ENCODE results near the gene C20orf144.

The C20orf144 gene

DNA sequence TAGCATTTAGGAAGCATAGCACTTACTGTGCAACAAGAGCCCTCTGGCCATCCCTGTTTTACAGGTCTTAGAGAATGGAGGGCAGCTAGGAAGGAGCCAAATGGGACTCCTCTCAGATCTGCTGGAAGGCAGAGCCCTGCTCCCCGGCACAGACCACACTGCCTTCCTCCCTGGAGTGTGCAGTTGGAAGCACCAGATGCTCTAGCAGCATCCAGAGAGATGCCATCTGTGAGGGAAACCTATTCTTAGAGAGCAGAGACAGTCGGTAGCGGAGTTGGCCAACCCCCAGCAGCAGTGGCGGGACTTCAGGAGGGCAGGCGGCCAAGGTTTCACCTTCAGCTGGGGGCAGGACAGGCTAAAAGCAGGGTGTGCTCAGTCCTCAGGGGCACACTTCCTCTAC, 40.7 kb downstream of the C20orf144 start:
- TF ChIP-seq Cebpa-rat (IDR thresholded peaks at IDR 0.05) = no peak
- peak overlapping the region; percentile 55 for H3K4me2 ChIP-seq
- no peaks in the 10 kb centered on the region for H3K27me3 ChIP-seq
- no peaks in the 10 kb centered on the region for H4K20me1 ChIP-seq
- peaks cover 15% of the 10 kb centered on the region for H3K4me1 ChIP-seq
- H3K36me3 ChIP-seq = no peaks in the 10 kb centered on the region
- no peak overlapping the region for H3K4me3 ChIP-seq
- no peak overlapping the region for H3K9ac ChIP-seq
- H3K27ac ChIP-seq = 0 out of 2 replicates have a peak overlapping the region, but pooled peaks have one; percentile 46
- H3K9me3 ChIP-seq = peaks cover 32% of the 10 kb centered on the region

DNA sequence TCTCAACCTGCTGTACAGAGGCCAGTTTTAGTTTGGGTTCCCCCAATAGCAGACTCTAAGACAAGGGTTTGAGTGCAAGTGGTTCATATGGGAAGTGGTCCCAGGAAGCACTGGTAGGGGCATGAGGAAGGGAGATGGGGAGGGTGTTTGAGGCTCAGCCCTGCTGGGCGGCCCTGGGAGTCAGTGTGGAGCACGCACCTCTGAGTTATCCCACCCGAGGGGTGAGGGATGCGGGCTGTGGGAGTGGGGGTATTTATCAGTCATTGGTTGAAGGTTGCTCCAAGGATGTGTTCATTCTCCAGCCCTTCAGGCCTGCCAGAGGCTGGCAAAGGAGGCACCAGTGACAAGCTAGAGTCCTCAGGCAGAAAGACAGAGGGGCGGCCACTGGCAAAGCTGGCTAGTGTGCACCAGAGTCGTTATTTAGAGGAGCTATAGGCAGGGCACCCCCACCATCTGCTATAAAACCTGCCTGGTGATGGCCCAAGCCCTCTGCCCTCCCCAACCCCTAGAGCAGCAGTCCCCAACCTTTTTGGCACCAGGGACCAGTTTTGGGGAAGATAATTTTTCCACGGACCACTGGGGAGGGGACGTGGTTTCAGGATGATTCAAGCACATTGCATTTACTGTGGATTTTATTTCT, 41.5 kb downstream of the C20orf144 start:
- H3K36me3 ChIP-seq = no peaks in the 10 kb centered on the region
- no peak overlapping the region for H3K9ac ChIP-seq
- H3K9me3 ChIP-seq = peaks cover 25% of the 10 kb centered on the region
- peaks cover 15% of the 10 kb centered on the region for H3K4me1 ChIP-seq
- TF ChIP-seq Cebpa-rat (IDR thresholded peaks at IDR 0.05) = no peak
- H3K27ac ChIP-seq = no peak overlapping the region
- peak overlapping the region; percentile 55 for H3K4me2 ChIP-seq
- H4K20me1 ChIP-seq = no peaks in the 10 kb centered on the region
- no peaks in the 10 kb centered on the region for H3K27me3 ChIP-seq
- no peak overlapping the region for H3K4me3 ChIP-seq

DNA sequence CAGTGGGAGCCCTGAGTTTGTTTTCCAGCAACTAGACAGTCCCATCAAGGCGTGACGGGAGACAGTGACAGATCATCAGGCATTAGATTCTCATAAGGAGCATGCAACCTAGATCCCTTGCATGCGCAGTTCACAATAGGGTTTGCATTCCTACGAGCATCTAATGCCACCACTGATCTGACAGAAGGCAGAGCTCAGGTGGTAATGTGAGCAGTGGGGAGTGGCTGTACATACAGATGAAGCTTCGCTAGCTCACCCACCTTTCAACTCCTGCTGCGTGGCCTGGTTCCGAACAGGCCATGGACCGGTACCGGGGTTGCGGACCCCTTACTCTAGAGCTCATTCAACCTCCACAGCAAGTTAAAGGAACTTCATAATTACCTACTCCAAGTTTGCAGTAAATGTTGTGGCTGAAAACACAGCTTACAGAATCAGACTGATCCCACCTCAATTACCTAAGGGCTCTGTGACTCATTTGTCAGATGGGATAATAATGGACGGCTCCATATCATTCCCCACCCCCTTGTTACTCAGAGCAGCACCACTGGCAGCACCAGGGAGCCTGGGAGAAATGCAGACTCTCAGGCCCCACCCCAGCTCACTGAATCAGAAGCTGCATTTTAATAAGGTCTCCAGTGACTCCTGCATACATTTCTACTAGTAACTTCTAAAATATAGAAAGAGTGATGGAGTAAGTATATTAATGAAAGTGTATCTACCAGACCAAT, 42.2 kb downstream of the C20orf144 start:
- TF ChIP-seq Cebpa-rat (IDR thresholded peaks at IDR 0.05) = no peak
- peaks cover 15% of the 10 kb centered on the region for H3K4me1 ChIP-seq
- H3K4me2 ChIP-seq = no peak overlapping the region
- no peak overlapping the region for H3K4me3 ChIP-seq
- no peak overlapping the region for H3K9ac ChIP-seq
- H4K20me1 ChIP-seq = no peaks in the 10 kb centered on the region
- peaks cover 17% of the 10 kb centered on the region for H3K9me3 ChIP-seq
- H3K27me3 ChIP-seq = no peaks in the 10 kb centered on the region
- H3K27ac ChIP-seq = no peak overlapping the region
- H3K36me3 ChIP-seq = no peaks in the 10 kb centered on the region

DNA sequence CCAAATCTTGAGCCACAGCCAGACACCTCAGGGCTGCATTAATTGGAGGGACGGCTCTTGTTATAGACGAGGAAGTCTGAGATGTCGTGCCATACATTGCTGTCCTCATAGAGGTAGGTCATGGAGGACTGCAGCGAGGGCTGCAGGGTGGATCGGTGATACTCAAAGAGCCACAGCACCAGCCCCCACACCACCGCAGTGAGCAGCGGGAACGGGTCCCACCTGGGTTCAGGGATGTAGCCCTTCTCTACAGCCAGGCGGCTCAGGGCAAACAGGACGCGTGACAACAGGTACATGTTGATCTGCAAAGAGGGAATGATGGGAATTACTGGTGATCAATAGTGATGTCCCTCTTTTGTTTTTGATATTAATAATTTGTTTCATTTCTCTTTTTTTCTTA, 45.5 kb downstream of the C20orf144 start:
- Histone ChIP-seq H3K9me3 (no peaks in the 10 kb centered on the region), H3K4me1 (peaks cover 11% of the 10 kb centered on the region), H4K20me1 (no peaks in the 10 kb centered on the region), H3K4me2 (no peak overlapping the region), H3K9ac (no peak overlapping the region), H3K27ac (no peak overlapping the region), H3K27me3 (no peaks in the 10 kb centered on the region), H3K4me3 (no peak overlapping the region), H3K36me3 (no peaks in the 10 kb centered on the region)
- no peak for TF ChIP-seq Cebpa-rat (IDR thresholded peaks at IDR 0.05)

DNA sequence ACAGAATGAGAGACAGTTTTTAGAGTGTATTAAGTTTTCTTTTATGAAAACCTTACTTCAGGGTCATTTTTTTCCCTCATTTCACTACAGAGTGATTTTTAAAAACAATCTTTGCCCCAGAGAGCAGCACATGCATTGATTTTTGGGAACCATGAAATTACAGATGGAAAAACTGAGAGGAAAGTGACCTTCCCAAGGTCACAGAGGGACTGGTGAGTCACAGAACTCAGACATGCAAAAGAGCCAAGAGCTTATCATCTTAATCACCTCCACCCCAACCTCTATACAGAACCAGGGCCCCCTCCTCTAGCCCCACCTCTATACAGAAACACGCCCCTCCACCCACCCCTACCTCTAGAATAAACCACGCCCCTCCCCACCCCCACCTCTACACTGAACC, 47.3 kb downstream of the C20orf144 start:
- no peak overlapping the region for H3K4me3 ChIP-seq

DNA sequence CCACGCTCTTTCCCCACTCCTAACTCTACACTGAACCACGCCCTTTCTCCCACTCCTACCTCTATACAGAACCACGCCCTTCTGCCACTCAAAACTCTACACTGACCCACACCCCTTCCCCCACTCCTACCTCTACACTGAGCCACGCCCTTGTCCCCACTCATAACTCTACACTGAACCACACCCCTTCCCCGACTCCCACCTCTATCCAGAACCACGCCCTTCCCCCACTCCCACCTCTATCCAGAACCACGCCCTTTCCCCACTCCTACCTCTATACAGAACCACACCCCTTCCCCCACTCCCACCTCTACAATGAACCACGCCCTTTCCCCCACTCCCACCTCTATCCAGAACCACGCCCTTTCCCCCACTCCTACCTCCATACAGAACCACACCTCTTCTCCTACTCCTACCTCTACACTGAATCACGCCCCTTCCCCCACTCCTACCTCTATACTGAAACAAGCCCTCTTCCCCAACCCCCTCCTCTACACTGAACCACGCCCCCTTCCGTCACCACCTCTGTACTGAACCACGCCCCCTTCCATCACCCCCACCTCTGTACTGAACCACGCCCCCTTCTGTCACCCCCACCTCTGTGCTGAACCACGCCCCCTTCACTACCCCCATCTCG, 47.9 kb downstream of the C20orf144 start:
- H3K27me3 ChIP-seq = no peaks in the 10 kb centered on the region

More for the DNA sequence above, 47.3 kb downstream of the C20orf144 start:
- Histone ChIP-seq H3K27me3 (no peaks in the 10 kb centered on the region), H4K20me1 (no peaks in the 10 kb centered on the region), H3K4me2 (no peak overlapping the region), H3K36me3 (no peaks in the 10 kb centered on the region), H3K27ac (no peak overlapping the region), H3K9me3 (no peaks in the 10 kb centered on the region), H3K9ac (no peak overlapping the region), H3K4me1 (no peaks in the 10 kb centered on the region)
- no peak for TF ChIP-seq Cebpa-rat (IDR thresholded peaks at IDR 0.05)

DNA sequence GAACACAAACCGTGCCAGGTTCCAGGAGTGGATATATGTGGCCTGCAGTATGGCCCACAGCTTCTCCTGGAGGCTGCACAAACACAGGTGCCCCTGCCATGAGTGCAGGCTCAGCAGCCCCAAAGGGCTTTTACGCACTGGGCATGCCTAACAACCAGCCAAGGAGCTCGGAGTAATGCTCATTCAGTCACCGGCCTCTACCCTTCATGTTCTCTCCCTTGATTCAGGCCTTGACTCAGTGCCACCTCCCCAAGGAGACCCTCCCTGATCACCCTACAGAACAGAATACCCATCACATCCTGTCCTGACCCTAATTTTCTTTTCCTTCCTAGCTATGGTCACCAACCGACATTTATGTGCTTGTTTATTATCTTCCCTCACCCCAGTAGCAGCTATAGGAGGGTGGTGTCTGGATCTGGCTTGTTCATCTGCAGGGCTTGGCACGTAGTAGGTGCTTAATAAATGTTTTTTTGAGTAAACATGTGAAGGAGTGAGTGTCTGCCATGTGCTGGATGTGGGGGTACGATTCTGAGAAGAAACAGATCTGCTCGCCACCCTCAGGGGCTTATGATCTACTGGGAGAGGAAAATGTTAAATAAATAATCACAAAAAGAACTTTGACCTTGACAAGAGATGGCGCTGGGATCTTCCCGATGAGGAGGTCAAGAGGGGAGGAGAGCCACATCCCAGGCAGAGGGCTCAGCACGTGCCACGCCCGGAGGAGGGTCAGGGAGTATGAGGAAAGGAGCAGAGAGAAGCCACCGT, 48.7 kb downstream of the C20orf144 start:
- no peak for TF ChIP-seq Cebpa-rat (IDR thresholded peaks at IDR 0.05)
- H3K9ac ChIP-seq = no peak overlapping the region
- no peaks in the 10 kb centered on the region for H3K9me3 ChIP-seq
- H3K27ac ChIP-seq = no peak overlapping the region
- H4K20me1 ChIP-seq = no peaks in the 10 kb centered on the region
- H3K27me3 ChIP-seq = no peaks in the 10 kb centered on the region
- no peak overlapping the region for H3K4me3 ChIP-seq
- no peaks in the 10 kb centered on the region for H3K36me3 ChIP-seq
- H3K4me1 ChIP-seq = no peaks in the 10 kb centered on the region
- no peak overlapping the region for H3K4me2 ChIP-seq

More for the DNA sequence above, 47.9 kb downstream of the C20orf144 start:
- no peaks in the 10 kb centered on the region for H3K4me1 ChIP-seq
- H3K27ac ChIP-seq = no peak overlapping the region
- H3K9me3 ChIP-seq = no peaks in the 10 kb centered on the region
- H3K4me3 ChIP-seq = no peak overlapping the region
- H3K36me3 ChIP-seq = no peaks in the 10 kb centered on the region
- H3K4me2 ChIP-seq = no peak overlapping the region
- H3K9ac ChIP-seq = no peak overlapping the region
- no peaks in the 10 kb centered on the region for H4K20me1 ChIP-seq
- TF ChIP-seq Cebpa-rat (IDR thresholded peaks at IDR 0.05) = no peak

DNA sequence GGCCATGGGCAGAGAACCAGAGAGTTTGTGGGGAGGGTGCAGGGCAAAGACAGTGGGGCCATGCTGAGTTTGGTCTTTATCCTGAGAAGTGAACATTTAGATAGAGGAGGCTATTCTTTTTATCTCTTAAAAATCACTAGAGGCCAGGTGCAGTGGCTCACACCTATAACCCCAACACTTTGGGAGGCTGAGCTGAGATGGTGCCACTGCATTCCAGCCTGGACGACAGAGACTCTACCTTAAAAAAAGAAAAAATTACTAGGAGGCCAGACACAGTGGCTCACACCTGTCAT, 49.3 kb downstream of the C20orf144 start:
- Histone ChIP-seq H3K27ac (no peak overlapping the region), H3K9me3 (no peaks in the 10 kb centered on the region), H3K27me3 (no peaks in the 10 kb centered on the region), H3K4me3 (no peak overlapping the region), H3K9ac (no peak overlapping the region), H3K4me1 (no peaks in the 10 kb centered on the region), H3K36me3 (no peaks in the 10 kb centered on the region), H3K4me2 (no peak overlapping the region), H4K20me1 (no peaks in the 10 kb centered on the region)
- TF ChIP-seq Cebpa-rat (IDR thresholded peaks at IDR 0.05) = no peak
